ENCODE data around the gene C11orf98.
"Not testable (repeated sequence)": the region's sequence is repeated elsewhere in the genome, so short reads cannot be mapped to it uniquely, and the experiment has no call there.

C11orf98 gene

DNA sequence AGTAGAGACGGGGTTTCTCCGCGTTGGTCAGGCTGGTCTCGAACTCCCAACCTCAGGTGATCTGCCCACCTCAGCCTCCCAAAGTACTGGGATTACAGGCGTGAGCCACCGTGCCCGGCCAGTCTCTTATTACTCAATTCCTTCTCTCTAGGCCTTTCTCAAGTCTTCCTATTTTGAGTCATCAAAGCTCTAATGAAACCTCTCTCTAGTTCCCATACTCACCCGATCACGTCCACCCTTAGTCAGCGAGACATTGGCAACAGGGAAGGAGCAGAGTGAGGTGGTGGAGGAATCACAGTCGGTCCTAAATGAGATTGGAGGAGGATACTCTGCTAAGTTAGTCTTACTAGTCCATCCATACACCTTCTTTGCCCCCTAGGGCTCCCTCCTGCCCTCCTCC is 37.2 kb upstream of the C11orf98 start:
- peaks cover 19% of the 10 kb centered on the region for H3K4me1 ChIP-seq (ENCODE audit: control insufficient read depth, low read length)
- H3K9me3 ChIP-seq (ENCODE audit: control insufficient read depth, insufficient read depth, low read length) = no peaks in the 10 kb centered on the region
- no peaks in the 10 kb centered on the region for H3K9me2 ChIP-seq (replicated peaks; ENCODE audit: control insufficient read depth, low read length)
- TF ChIP-seq EZH2phosphoT487 (IDR thresholded peaks at IDR 0.05; ENCODE audit: borderline replicate concordance, low read length) (no peak), CTCF (IDR thresholded peaks at IDR 0.05; ENCODE audit: low read depth, low read length, poor library complexity, severe bottlenecking) (no peak)
- peaks cover 9% of the 10 kb centered on the region for H3K79me2 ChIP-seq (ENCODE audit: control insufficient read depth, low read length)
- H3K4me3 ChIP-seq (ENCODE audit: low read length) = no peak overlapping the region
- H3K27me3 ChIP-seq (ENCODE audit: control insufficient read depth, low read length) = no peaks in the 10 kb centered on the region
- H3K36me3 ChIP-seq (ENCODE audit: control insufficient read depth, low read length) = peaks cover 28% of the 10 kb centered on the region
- no peak overlapping the region for H3K27ac ChIP-seq (ENCODE audit: low read depth, low read length)
- no peak overlapping the region for H3K4me2 ChIP-seq (ENCODE audit: low read length)
- peaks cover 7% of the 10 kb centered on the region; the same call in 1 of the 2 replicates for H3F3A ChIP-seq (ENCODE audit: control insufficient read depth, insufficient read depth)
- no peaks in the 10 kb centered on the region for H4K20me1 ChIP-seq (ENCODE audit: control insufficient read depth, insufficient read depth, low read depth, low read length)

DNA sequence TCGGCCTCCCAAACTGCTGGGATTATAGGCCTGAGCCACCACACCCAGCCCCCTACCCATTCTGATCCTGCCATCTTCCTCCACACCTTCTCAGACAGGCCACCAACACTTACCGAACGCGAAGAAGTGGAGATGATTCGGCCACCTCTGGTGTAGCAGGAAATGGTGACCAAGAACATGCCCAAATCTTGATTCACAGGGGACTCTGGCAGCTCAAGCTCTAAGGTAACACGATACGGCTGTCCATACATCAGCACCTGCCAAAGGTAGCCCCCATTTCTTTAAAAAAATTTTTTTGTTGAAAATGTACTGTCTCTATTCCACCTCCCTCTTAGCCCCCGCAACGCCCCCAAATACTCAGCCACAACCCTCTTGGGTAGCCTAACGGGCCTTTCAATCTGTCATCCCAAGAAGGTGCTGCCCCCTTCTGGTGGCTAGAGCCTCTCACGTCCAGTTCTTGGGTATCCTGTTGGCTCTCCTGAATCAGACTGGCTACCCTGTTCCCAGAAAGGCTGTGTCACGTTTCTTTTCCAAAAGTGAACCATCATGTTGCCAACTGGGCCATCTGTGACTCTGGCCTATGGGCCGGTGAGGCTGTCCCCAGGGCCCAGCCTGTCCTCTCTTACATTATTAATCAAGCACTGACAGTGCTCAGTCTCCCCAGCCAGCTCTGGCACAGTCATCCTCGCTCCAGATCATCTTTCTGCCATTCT is 29.6 kb upstream of the C11orf98 start:
- Histone ChIP-seq H3K79me2 (ENCODE audit: control insufficient read depth, low read length) (no peaks in the 10 kb centered on the region), H3K27me3 (ENCODE audit: control insufficient read depth, low read length) (no peaks in the 10 kb centered on the region), H3K9me3 (ENCODE audit: control insufficient read depth, insufficient read depth, low read length) (no peaks in the 10 kb centered on the region), H4K20me1 (ENCODE audit: control insufficient read depth, insufficient read depth, low read depth, low read length) (no peaks in the 10 kb centered on the region), H3K4me2 (ENCODE audit: low read length) (no peak overlapping the region), H3F3A (ENCODE audit: control insufficient read depth, insufficient read depth) (0 out of 2 replicates have a peak, but pooled peaks cover 4% of the 10 kb centered on the region), H3K4me1 (ENCODE audit: control insufficient read depth, low read length) (no peaks in the 10 kb centered on the region), H3K36me3 (ENCODE audit: control insufficient read depth, low read length) (peaks cover 27% of the 10 kb centered on the region), H3K9me2 (replicated peaks; ENCODE audit: control insufficient read depth, low read length) (no peaks in the 10 kb centered on the region), H3K4me3 (ENCODE audit: low read length) (no peak overlapping the region), H3K27ac (ENCODE audit: low read depth, low read length) (no peak overlapping the region)
- TF ChIP-seq CTCF (IDR thresholded peaks at IDR 0.05; ENCODE audit: low read depth, low read length, poor library complexity, severe bottlenecking) (peak; percentile 93), EZH2phosphoT487 (IDR thresholded peaks at IDR 0.05; ENCODE audit: borderline replicate concordance, low read length) (no peak)

DNA sequence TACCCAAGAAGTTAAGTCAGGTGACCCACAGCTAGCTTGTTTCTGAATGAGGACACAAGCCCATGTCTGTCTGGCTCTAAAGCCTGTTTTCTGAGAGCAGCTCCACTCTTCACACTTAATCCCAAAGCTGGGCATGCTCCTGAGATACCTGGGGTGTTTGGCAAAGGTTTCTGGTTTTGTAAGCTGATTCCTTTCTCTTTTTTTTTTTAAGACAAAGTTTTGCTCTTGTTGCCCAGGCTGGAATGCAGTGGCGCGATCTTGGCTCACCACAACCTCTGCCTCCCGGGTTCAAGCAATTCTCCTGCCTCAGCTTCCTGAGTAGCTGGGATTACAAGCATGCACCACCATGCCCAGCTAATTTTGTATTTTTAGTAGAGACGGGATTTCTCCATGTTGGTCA is 28.6 kb upstream of the C11orf98 start:
- not testable (repeated sequence) for H3K4me3 ChIP-seq (ENCODE audit: low read length); H3K27me3 ChIP-seq (ENCODE audit: control insufficient read depth, low read length); H4K20me1 ChIP-seq (ENCODE audit: control insufficient read depth, insufficient read depth, low read depth, low read length); H3K9me3 ChIP-seq (ENCODE audit: control insufficient read depth, insufficient read depth, low read length); H3K27ac ChIP-seq (ENCODE audit: low read depth, low read length); H3K9me2 ChIP-seq (replicated peaks; ENCODE audit: control insufficient read depth, low read length); H3K4me1 ChIP-seq (ENCODE audit: control insufficient read depth, low read length); H3K79me2 ChIP-seq (ENCODE audit: control insufficient read depth, low read length); H3K4me2 ChIP-seq (ENCODE audit: low read length); H3F3A ChIP-seq (ENCODE audit: control insufficient read depth, insufficient read depth)
- peaks cover 27% of the 10 kb centered on the region for H3K36me3 ChIP-seq (ENCODE audit: control insufficient read depth, low read length)

DNA sequence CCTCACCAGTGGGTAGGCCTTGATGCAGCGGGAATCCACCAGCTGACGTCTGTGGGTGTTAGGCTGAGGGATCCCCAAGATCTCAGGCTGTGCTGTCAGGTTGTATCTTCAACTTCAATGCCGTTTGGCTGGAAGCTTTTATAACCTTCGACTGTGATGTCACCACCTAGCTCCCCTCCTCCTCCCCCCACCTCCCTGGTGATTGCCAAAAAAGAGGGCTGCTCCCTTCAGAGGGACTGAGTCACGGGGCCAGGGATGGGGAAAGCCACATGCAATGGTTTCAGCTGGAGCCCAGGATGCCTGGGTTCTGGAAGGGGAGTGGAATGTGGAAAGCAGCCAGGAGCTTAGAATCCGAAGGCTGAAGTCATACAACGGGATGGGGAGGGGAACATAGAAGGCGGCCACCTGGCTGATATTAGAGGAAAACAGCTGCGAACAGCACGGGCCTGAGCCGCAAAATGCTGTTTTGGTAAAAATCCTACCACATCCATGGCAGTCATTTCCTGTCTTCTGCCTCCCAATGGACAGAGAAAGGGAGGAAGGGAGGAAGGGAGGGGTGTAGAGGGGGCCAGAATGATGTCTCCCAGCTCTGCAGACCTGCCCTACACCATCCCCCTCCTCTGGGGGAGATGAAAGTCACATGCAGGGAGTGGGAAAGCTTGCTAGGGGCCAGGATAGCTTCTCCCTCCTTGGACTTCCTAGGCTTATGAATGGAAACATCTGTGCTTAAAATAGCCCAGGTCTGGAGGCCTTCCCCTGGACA is 24.6 kb upstream of the C11orf98 start, which contains the start of gene LRRN4CL:
LRRN4CL (minus strand) TSS at position 110 of the 763 bp plus-strand sequence. CDS start 1,022 bp downstream, outside the sequence.
- no peak for TF ChIP-seq EZH2phosphoT487 (IDR thresholded peaks at IDR 0.05; ENCODE audit: borderline replicate concordance, low read length)
- TF ChIP-seq CTCF (IDR thresholded peaks at IDR 0.05; ENCODE audit: low read depth, low read length, poor library complexity, severe bottlenecking) = no peak
- Histone ChIP-seq H3K9me3 (ENCODE audit: control insufficient read depth, insufficient read depth, low read length) (no peaks in the 10 kb centered on the region), H3K4me1 (ENCODE audit: control insufficient read depth, low read length) (no peaks in the 10 kb centered on the region), H3K27ac (ENCODE audit: low read depth, low read length) (no peak within 1 kb of the TSS), H4K20me1 (ENCODE audit: control insufficient read depth, insufficient read depth, low read depth, low read length) (no peaks in the 10 kb centered on the region), H3K36me3 (ENCODE audit: control insufficient read depth, low read length) (peaks cover 24% of the 10 kb centered on the region), H3F3A (ENCODE audit: control insufficient read depth, insufficient read depth) (peaks cover 3% of the 10 kb centered on the region; the same call in 1 of the 2 replicates), H3K79me2 (ENCODE audit: control insufficient read depth, low read length) (no peaks in the 10 kb centered on the region), H3K4me2 (ENCODE audit: low read length) (no peak within 1 kb of the TSS), H3K4me3 (ENCODE audit: low read length) (no peak within 1 kb of the TSS), H3K9me2 (replicated peaks; ENCODE audit: control insufficient read depth, low read length) (no peaks in the 10 kb centered on the region), H3K27me3 (ENCODE audit: control insufficient read depth, low read length) (no peaks in the 10 kb centered on the region)
